CD8-positive, alpha-beta memory T cell (primary cell): ENCODE results near the gene COL4A3. TPM values are rescaled to one million over a fixed set of nuclear protein-coding genes. Genes with fewer than 3 reads are reported as not detected.

Experiments
- CTCF ChIA-PET: fragments of 350-600 bp; sonication (Branson Sonifier 250); formaldehyde crosslinking; loops from one replicate; lab custom pipeline; 2021; ENCODE audit warnings: antibody characterized with exemption; lab: Charles Lee
- POLR2A ChIA-PET: fragments of 350-600 bp; sonication (Branson Sonifier 250); formaldehyde crosslinking; loops from one replicate; lab custom pipeline; 2021; ENCODE audit warnings: antibody characterized with exemption; lab: Charles Lee
- DNase-seq, 5 donors: peaks; one replicate each; pipeline versions ENCODE4 v3.0.0 to v3.0.0-alpha.2; 2020 to 2022; ENCODE audit warnings: mixed read lengths in 1 of 5
- H3K27ac ChIP-seq: one replicate; pipeline ENCODE4 v1.7.0; 2013; ENCODE audit warnings: low read depth, mild to moderate bottlenecking, low read length, moderate library complexity
- H3K27me3 ChIP-seq: 2 replicates; pipeline ENCODE4 v1.7.0; 2013; ENCODE audit warnings: low read length, mild to moderate bottlenecking; ENCODE audit not compliant: insufficient read depth, poor library complexity, severe bottlenecking
- H3K36me3 ChIP-seq: 2 replicates; pipeline ENCODE4 v1.7.0; 2013; ENCODE audit warnings: mild to moderate bottlenecking, low read length, moderate library complexity; ENCODE audit not compliant: insufficient read depth
- H3K4me1 ChIP-seq: 2 replicates; pipeline ENCODE4 v1.7.0; 2013; ENCODE audit warnings: mild to moderate bottlenecking, low read length, moderate library complexity; ENCODE audit not compliant: insufficient read depth
- H3K4me3 ChIP-seq: 2 replicates; pipeline ENCODE4 v1.7.0; 2013; ENCODE audit warnings: mild to moderate bottlenecking, low read length
- H3K9me3 ChIP-seq: 2 replicates; pipeline ENCODE4 v1.7.0; 2013; ENCODE audit warnings: mild to moderate bottlenecking, low read length
- H3K27ac Mint-ChIP-seq, 8 donors: one replicate each; pipeline ENCODE4 v1.8.0; 2020 to 2021; ENCODE audit warnings: mixed read lengths in 8 of 8, mild to moderate bottlenecking in 6 of 8, inconsistent platforms in 3 of 8, moderate library complexity in 3 of 8
- H3K27me3 Mint-ChIP-seq, 2 donors: one replicate each; pipeline ENCODE4 v1.8.0; 2020 to 2021; ENCODE audit warnings: mixed read lengths in 2 of 2, mild to moderate bottlenecking in 1 of 2, moderate library complexity in 1 of 2
- H3K36me3 Mint-ChIP-seq, 3 donors: one replicate each; pipeline ENCODE4 v1.8.0; 2020 to 2021; ENCODE audit warnings: mixed read lengths in 3 of 3, inconsistent platforms in 1 of 3, mild to moderate bottlenecking in 1 of 3
- H3K4me1 Mint-ChIP-seq, 3 donors: one replicate each; pipeline ENCODE4 v1.8.0; 2020 to 2021; ENCODE audit warnings: mixed read lengths in 3 of 3, inconsistent platforms in 1 of 3, mild to moderate bottlenecking in 1 of 3
- H3K4me3 Mint-ChIP-seq, 7 donors: one replicate each; pipeline ENCODE4 v1.8.0; 2020 to 2021; ENCODE audit warnings: mixed read lengths in 7 of 7, mild to moderate bottlenecking in 6 of 7, moderate library complexity in 4 of 7, inconsistent platforms in 2 of 7
- H3K9me3 Mint-ChIP-seq, 5 donors: one replicate each; pipeline ENCODE4 v1.8.0; 2020 to 2022; ENCODE audit warnings: mixed read lengths in 5 of 5, mild to moderate bottlenecking in 3 of 5, moderate library complexity in 2 of 5, inconsistent platforms in 1 of 5
- polyA plus RNA-seq: library from polyadenylated mRNA; unstranded; fragments of 300-500 nt; fragmentation: Illumina TruSeq; gene quantifications from one replicate; pipeline ENCODE4 v1.2.3, GENCODE V29; 2021
- total RNA-seq, 2 experiments: library from RNA; stranded (reverse); gene quantifications; one replicate each; pipeline ENCODE4 v1.2.3, GENCODE V29; 2021

Gene COL4A3
- total and polyA plus RNA-seq, 3 experiments from 2014 or later, result not detected

GRCh38 chr2:227127201-227127600 is 37.2 kb upstream of the COL4A3 start:
- H3K9me3 ChIP-seq, result no peaks in the 10 kb centered on the region
- H3K4me1 Mint-ChIP-seq, result no peaks in the 10 kb centered on the region
- peaks cover 0 to 2% (median 0%) of the 10 kb centered on the region in 5 donors for H3K9me3 Mint-ChIP-seq
- no peak for DNase-seq
- H3K4me1 ChIP-seq, result no peaks in the 10 kb centered on the region
- H3K27ac Mint-ChIP-seq, result no peak overlapping the region
- peaks cover 4% of the 10 kb centered on the region for H3K27me3 ChIP-seq
- no peak overlapping the region for H3K27ac ChIP-seq
- POLR2A ChIA-PET, result no interaction called here
- no peaks in the 10 kb centered on the region for H3K36me3 Mint-ChIP-seq
- peaks cover 14 to 39% of the 10 kb centered on the region in 2 donors for H3K27me3 Mint-ChIP-seq
- no peak overlapping the region for H3K4me3 Mint-ChIP-seq
- CTCF ChIA-PET, result no interaction called here
- H3K36me3 ChIP-seq, result no peaks in the 10 kb centered on the region
- H3K4me3 ChIP-seq, result no peak overlapping the region

GRCh38 chr2:227130636-227131035 is 33.8 kb upstream of the COL4A3 start:
- CTCF ChIA-PET, result no interaction called here
- DNase-seq, result no peak
- Mint-ChIP-seq H3K4me1 (no peaks in the 10 kb centered on the region), H3K36me3 (no peaks in the 10 kb centered on the region), H3K27ac (no peak overlapping the region), H3K27me3 (peaks cover 14 to 32% of the 10 kb centered on the region in 2 donors), H3K9me3 (no peaks in the 10 kb centered on the region), H3K4me3 (no peak overlapping the region)
- Histone ChIP-seq H3K27ac (no peak overlapping the region), H3K4me1 (no peaks in the 10 kb centered on the region), H3K27me3 (peaks cover 4% of the 10 kb centered on the region), H3K9me3 (no peaks in the 10 kb centered on the region), H3K36me3 (no peaks in the 10 kb centered on the region), H3K4me3 (no peak overlapping the region)
- POLR2A ChIA-PET, result no interaction called here

- H3K4me3 ChIP-seq, result no peak overlapping the region
- Mint-ChIP-seq H3K36me3 (no peaks in the 10 kb centered on the region), H3K27me3 (peaks cover 11 to 32% of the 10 kb centered on the region in 2 donors), H3K27ac (no peak overlapping the region), H3K4me1 (no peaks in the 10 kb centered on the region), H3K9me3 (no peaks in the 10 kb centered on the region), H3K4me3 (no peak overlapping the region)
- ChIA-PET POLR2A (no interaction called here), CTCF (no interaction called here)
- no peaks in the 10 kb centered on the region for H3K4me1 ChIP-seq
- no peaks in the 10 kb centered on the region for H3K36me3 ChIP-seq
- no peaks in the 10 kb centered on the region for H3K27me3 ChIP-seq
- H3K27ac ChIP-seq, result no peak overlapping the region
- no peak for DNase-seq
- no peaks in the 10 kb centered on the region for H3K9me3 ChIP-seq
Measured at GRCh38 chr2:227132986-227133385, 31.4 kb upstream of the COL4A3 start.

GRCh38 chr2:227134591-227134990 is 29.8 kb upstream of the COL4A3 start:
- Mint-ChIP-seq H3K9me3 (no peaks in the 10 kb centered on the region), H3K4me3 (no peak overlapping the region), H3K27ac (no peak overlapping the region), H3K36me3 (no peaks in the 10 kb centered on the region), H3K27me3 (peaks cover 12 to 27% of the 10 kb centered on the region in 2 donors), H3K4me1 (no peaks in the 10 kb centered on the region)
- H3K9me3 ChIP-seq, result no peaks in the 10 kb centered on the region
- ChIA-PET POLR2A (no interaction called here), CTCF (no interaction called here)
- no peak overlapping the region for H3K27ac ChIP-seq
- no peaks in the 10 kb centered on the region for H3K27me3 ChIP-seq
- no peaks in the 10 kb centered on the region for H3K4me1 ChIP-seq
- no peaks in the 10 kb centered on the region for H3K36me3 ChIP-seq
- no peak for DNase-seq
- H3K4me3 ChIP-seq, result no peak overlapping the region

GRCh38 chr2:227141301-227141700 is 23.1 kb upstream of the COL4A3 start:
- H3K27ac Mint-ChIP-seq, result no peak overlapping the region
- H3K4me1 ChIP-seq, result no peaks in the 10 kb centered on the region
- H3K27me3 Mint-ChIP-seq, result peaks cover 4 to 10% of the 10 kb centered on the region in 2 donors
- H3K9me3 ChIP-seq, result no peaks in the 10 kb centered on the region
- DNase-seq, result no peak
- no peaks in the 10 kb centered on the region for H3K36me3 Mint-ChIP-seq
- H3K27ac ChIP-seq, result no peak overlapping the region
- H3K4me3 ChIP-seq, result no peak overlapping the region
- H3K4me1 Mint-ChIP-seq, result no peaks in the 10 kb centered on the region
- CTCF ChIA-PET, result no interaction called here
- no peaks in the 10 kb centered on the region for H3K27me3 ChIP-seq
- H3K4me3 Mint-ChIP-seq, result no peak overlapping the region
- no peaks in the 10 kb centered on the region for H3K36me3 ChIP-seq
- H3K9me3 Mint-ChIP-seq, result peaks cover 0 to 3% (median 0%) of the 10 kb centered on the region in 5 donors
- POLR2A ChIA-PET, result no interaction called here

- Mint-ChIP-seq H3K36me3 (no peaks in the 10 kb centered on the region), H3K27me3 (peaks cover 2 to 11% of the 10 kb centered on the region in 2 donors), H3K27ac (no peak overlapping the region), H3K4me3 (no peak overlapping the region), H3K4me1 (no peaks in the 10 kb centered on the region), H3K9me3 (peaks cover 0 to 8% (median 3%) of the 10 kb centered on the region in 5 donors)
- Histone ChIP-seq H3K27ac (no peak overlapping the region), H3K27me3 (no peaks in the 10 kb centered on the region), H3K4me1 (no peaks in the 10 kb centered on the region), H3K9me3 (no peaks in the 10 kb centered on the region), H3K36me3 (no peaks in the 10 kb centered on the region), H3K4me3 (no peak overlapping the region)
- CTCF ChIA-PET, result no interaction called here
- no peak for DNase-seq
- POLR2A ChIA-PET, result no interaction called here
Measured at GRCh38 chr2:227143895-227144294, 20.5 kb upstream of the COL4A3 start.

GRCh38 chr2:227146456-227146855 is 18.0 kb upstream of the COL4A3 start:
- CTCF ChIA-PET, result no interaction called here
- Mint-ChIP-seq H3K4me1 (no peaks in the 10 kb centered on the region), H3K27ac (no peak overlapping the region), H3K27me3 (peaks cover 1 to 6% of the 10 kb centered on the region in 2 donors), H3K36me3 (no peaks in the 10 kb centered on the region), H3K9me3 (peaks cover 0 to 12% (median 3%) of the 10 kb centered on the region in 5 donors), H3K4me3 (no peak overlapping the region)
- Histone ChIP-seq H3K36me3 (no peaks in the 10 kb centered on the region), H3K9me3 (no peaks in the 10 kb centered on the region), H3K27ac (no peak overlapping the region), H3K27me3 (no peaks in the 10 kb centered on the region), H3K4me3 (no peak overlapping the region), H3K4me1 (no peaks in the 10 kb centered on the region)
- no peak for DNase-seq
- POLR2A ChIA-PET, result no interaction called here

- H3K27me3 Mint-ChIP-seq, result peaks cover 1 to 8% of the 10 kb centered on the region in 2 donors
- no peaks in the 10 kb centered on the region for H3K4me1 ChIP-seq
- H3K4me3 ChIP-seq, result no peak overlapping the region
- H3K4me3 Mint-ChIP-seq, result no peak overlapping the region
- no peaks in the 10 kb centered on the region for H3K9me3 ChIP-seq
- ChIA-PET CTCF (no interaction called here), POLR2A (no interaction called here)
- peaks cover 0 to 12% (median 3%) of the 10 kb centered on the region in 5 donors for H3K9me3 Mint-ChIP-seq
- no peaks in the 10 kb centered on the region for H3K36me3 Mint-ChIP-seq
- no peak overlapping the region for H3K27ac ChIP-seq
- H3K27ac Mint-ChIP-seq, result no peak overlapping the region
- DNase-seq, result no peak
- no peaks in the 10 kb centered on the region for H3K36me3 ChIP-seq
- no peaks in the 10 kb centered on the region for H3K27me3 ChIP-seq
- H3K4me1 Mint-ChIP-seq, result no peaks in the 10 kb centered on the region
Measured at GRCh38 chr2:227147023-227147422, 17.4 kb upstream of the COL4A3 start.

- no peaks in the 10 kb centered on the region for H3K9me3 ChIP-seq
- no peaks in the 10 kb centered on the region for H3K36me3 Mint-ChIP-seq
- no peaks in the 10 kb centered on the region for H3K36me3 ChIP-seq
- ChIA-PET CTCF (no interaction called here), POLR2A (no interaction called here)
- H3K4me3 Mint-ChIP-seq, result no peak overlapping the region
- H3K27ac Mint-ChIP-seq, result no peak overlapping the region
- H3K9me3 Mint-ChIP-seq, result peaks cover 0 to 12% (median 3%) of the 10 kb centered on the region in 5 donors
- H3K4me1 ChIP-seq, result no peaks in the 10 kb centered on the region
- no peak overlapping the region for H3K27ac ChIP-seq
- peaks cover 2 to 8% of the 10 kb centered on the region in 2 donors for H3K27me3 Mint-ChIP-seq
- H3K4me1 Mint-ChIP-seq, result no peaks in the 10 kb centered on the region
- no peak for DNase-seq
- H3K27me3 ChIP-seq, result no peaks in the 10 kb centered on the region
- H3K4me3 ChIP-seq, result no peak overlapping the region
Measured at GRCh38 chr2:227148106-227148505, 16.3 kb upstream of the COL4A3 start.
